OCI-LY1 (cell line): ENCODE data around the gene TRIM31.

Experiments used
- CTCF ChIP-seq: fragments of 200-600 bp; sonication (generic), shearing (Covaris generic); IDR thresholded peaks from 2 replicates; pipeline ENCODE4 v1.5.1; 2017; ENCODE audit warnings: mild to moderate bottlenecking, antibody characterized with exemption, low read length, moderate library complexity, mixed read lengths
- EZH2 ChIP-seq: fragments of 200-600 bp; sonication (generic), shearing (Covaris generic); IDR thresholded peaks from 2 replicates; pipeline ENCODE4 v1.8.0; 2017; ENCODE audit warnings: borderline replicate concordance, mixed run types, mild to moderate bottlenecking, antibody characterized with exemption, low read length, moderate library complexity, mixed read lengths

DNA sequence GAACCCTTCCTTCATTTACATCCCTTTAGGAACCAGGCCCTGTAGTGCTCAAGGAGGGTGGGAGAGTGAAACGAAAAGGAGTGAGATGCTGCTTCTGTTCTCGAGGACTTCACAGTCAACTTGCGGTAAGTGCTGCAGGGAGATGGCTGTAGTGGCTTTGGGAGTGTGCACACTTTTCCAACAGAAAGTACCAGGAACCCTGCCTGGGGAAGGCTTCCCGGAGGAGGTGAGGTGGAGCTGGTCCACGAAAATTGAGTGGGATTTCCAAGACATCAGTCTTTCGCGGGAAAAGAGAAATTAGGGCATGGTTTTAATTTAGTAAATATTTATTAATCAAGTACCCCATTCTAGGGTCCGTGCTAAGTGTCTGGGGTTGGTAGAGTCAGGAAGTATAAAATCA lies 12.7 kb downstream of the TRIM31 start:
- TF ChIP-seq CTCF, result no peak
- no peak for TF ChIP-seq EZH2
